ENCODE measurements around the gene BOC.

DNA sequence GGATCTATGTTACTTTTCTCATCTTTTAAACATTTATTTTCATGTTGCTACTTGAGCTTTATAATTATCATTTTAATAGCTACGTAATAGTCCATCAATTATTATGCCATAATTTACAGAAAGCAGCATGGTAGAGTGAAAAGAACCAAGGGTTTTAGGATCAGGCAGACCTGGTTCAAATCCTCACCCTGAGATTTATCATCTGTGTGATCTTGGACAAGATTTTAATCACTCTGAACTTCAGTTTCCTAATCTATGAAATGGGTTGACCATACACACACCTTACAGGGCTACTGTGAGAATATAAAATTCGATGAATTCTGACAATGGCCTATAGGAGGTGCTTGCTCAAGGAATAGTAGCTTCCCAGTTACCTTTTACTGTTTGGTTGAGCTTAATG lies 27.1 kb downstream of the BOC start:
- TF ChIP-seq CTCF (IDR thresholded peaks at IDR 0.05 in 8 of 11, conservative IDR thresholded peaks at IDR 0.05 in 3 of 11) (no peak), POLR2AphosphoS5 (IDR thresholded peaks at IDR 0.05) (no peak), POLR2A (IDR thresholded peaks at IDR 0.05) (no peak)
